ENCODE measurements around the gene IMMP2L.

IMMP2L gene

GRCh38 chr7:110861163-110861562 is 701.1 kb downstream of the IMMP2L start:
- no peak for DNase-seq (ENCODE audit: low spot score)

GRCh38 chr7:110857106-110857505 is 705.2 kb downstream of the IMMP2L start:
- no peak for DNase-seq (ENCODE audit: low spot score)

GRCh38 chr7:110856704-110857103 is 705.6 kb downstream of the IMMP2L start:
- no peak for DNase-seq (ENCODE audit: low spot score)

GRCh38 chr7:110854651-110855050 is 707.6 kb downstream of the IMMP2L start:
- no peak for DNase-seq (ENCODE audit: low spot score)

GRCh38 chr7:110854166-110854565 is 708.1 kb downstream of the IMMP2L start:
- DNase-seq (ENCODE audit: low spot score) = no peak

GRCh38 chr7:110853263-110853662 is 709.0 kb downstream of the IMMP2L start:
- DNase-seq (ENCODE audit: low spot score) = no peak

- DNase-seq (ENCODE audit: low spot score) = no peak
These were observed 709.9 kb downstream of the IMMP2L start for GRCh38 chr7:110852156-110852940.

GRCh38 chr7:110850224-110850623 is 712.1 kb downstream of the IMMP2L start:
- DNase-seq (ENCODE audit: low spot score) = no peak

- DNase-seq (ENCODE audit: low spot score) = no peak
These were observed 719.5 kb downstream of the IMMP2L start for GRCh38 chr7:110842796-110843195.

- DNase-seq (ENCODE audit: low spot score) = no peak
These were observed 720.3 kb downstream of the IMMP2L start for GRCh38 chr7:110841840-110842545.

- DNase-seq (ENCODE audit: low spot score) = no peak
These were observed 722.4 kb downstream of the IMMP2L start for GRCh38 chr7:110839866-110840265.

- DNase-seq (ENCODE audit: low spot score) = no peak
These were observed 726.4 kb downstream of the IMMP2L start for GRCh38 chr7:110835849-110836248.

- DNase-seq (ENCODE audit: low spot score) = no peak
These were observed 727.1 kb downstream of the IMMP2L start for GRCh38 chr7:110835218-110835617.

- DNase-seq (ENCODE audit: low spot score) = no peak
These were observed 730.9 kb downstream of the IMMP2L start for GRCh38 chr7:110831419-110831818.

GRCh38 chr7:110830778-110831177 is 731.5 kb downstream of the IMMP2L start:
- DNase-seq (ENCODE audit: low spot score) = no peak

GRCh38 chr7:110827936-110828335 is 734.4 kb downstream of the IMMP2L start:
- no peak for DNase-seq (ENCODE audit: low spot score)

- DNase-seq (ENCODE audit: low spot score) = no peak
These were observed 734.9 kb downstream of the IMMP2L start for GRCh38 chr7:110827287-110827855.

- DNase-seq (ENCODE audit: low spot score) = no peak
These were observed 748.3 kb downstream of the IMMP2L start for GRCh38 chr7:110813986-110814385.

- no peak for DNase-seq (ENCODE audit: low spot score)
These were observed 752.5 kb downstream of the IMMP2L start for GRCh38 chr7:110809832-110810231.

GRCh38 chr7:110808361-110808760 is 753.9 kb downstream of the IMMP2L start:
- no peak for DNase-seq (ENCODE audit: low spot score)

- DNase-seq (ENCODE audit: low spot score) = no peak
These were observed 757.8 kb downstream of the IMMP2L start for GRCh38 chr7:110804501-110804900.

- no peak for DNase-seq (ENCODE audit: low spot score)
These were observed 758.6 kb downstream of the IMMP2L start for GRCh38 chr7:110803602-110804143.

- no peak for DNase-seq (ENCODE audit: low spot score)
These were observed 760.8 kb downstream of the IMMP2L start for GRCh38 chr7:110801502-110801901.

Measured in hematopoietic multipotent progenitor cell treated with erythropoietin and hydrocortisone succinate and interleukin-3 and kit ligand, for 15 days (in vitro differentiated cells).